ENCODE results near the gene KRT26. TPM values are rescaled to one million over a fixed set of nuclear protein-coding genes. Genes with fewer than 3 reads are reported as not detected.
"Not testable (repeated sequence)": the region's sequence is repeated elsewhere in the genome, so short reads cannot be mapped to it uniquely, and the experiment has no call there.

KRT26 gene
- total RNA-seq, 1 donor from 2014 or later, result not detected

GRCh38 chr17:40753804-40754203 is 18.2 kb downstream of the KRT26 start:
- Mint-ChIP-seq H3K36me3 (ENCODE audit: unreplicated experiment) (no peaks in the 10 kb centered on the region), H3K4me1 (ENCODE audit: unreplicated experiment) (no peaks in the 10 kb centered on the region), H3K27ac (ENCODE audit: unreplicated experiment) (no peak overlapping the region), H3K4me3 (ENCODE audit: unreplicated experiment) (no peak overlapping the region), H3K27me3 (ENCODE audit: unreplicated experiment) (peaks cover 69% of the 10 kb centered on the region), H3K9me3 (ENCODE audit: unreplicated experiment) (peaks cover 11% of the 10 kb centered on the region)
- DNase-seq (ENCODE audit: extremely low spot score, unreplicated experiment), result no peak
- TF ChIP-seq, protein P1, sequence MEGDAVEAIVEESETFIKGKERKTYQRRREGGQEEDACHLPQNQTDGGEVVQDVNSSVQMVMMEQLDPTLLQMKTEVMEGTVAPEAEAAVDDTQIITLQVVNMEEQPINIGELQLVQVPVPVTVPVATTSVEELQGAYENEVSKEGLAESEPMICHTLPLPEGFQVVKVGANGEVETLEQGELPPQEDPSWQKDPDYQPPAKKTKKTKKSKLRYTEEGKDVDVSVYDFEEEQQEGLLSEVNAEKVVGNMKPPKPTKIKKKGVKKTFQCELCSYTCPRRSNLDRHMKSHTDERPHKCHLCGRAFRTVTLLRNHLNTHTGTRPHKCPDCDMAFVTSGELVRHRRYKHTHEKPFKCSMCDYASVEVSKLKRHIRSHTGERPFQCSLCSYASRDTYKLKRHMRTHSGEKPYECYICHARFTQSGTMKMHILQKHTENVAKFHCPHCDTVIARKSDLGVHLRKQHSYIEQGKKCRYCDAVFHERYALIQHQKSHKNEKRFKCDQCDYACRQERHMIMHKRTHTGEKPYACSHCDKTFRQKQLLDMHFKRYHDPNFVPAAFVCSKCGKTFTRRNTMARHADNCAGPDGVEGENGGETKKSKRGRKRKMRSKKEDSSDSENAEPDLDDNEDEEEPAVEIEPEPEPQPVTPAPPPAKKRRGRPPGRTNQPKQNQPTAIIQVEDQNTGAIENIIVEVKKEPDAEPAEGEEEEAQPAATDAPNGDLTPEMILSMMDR (IDR thresholded peaks at IDR 0.05), result no peak

- DNase-seq (ENCODE audit: extremely low spot score, unreplicated experiment), result no peak
- no peak overlapping the region for H3K4me3 Mint-ChIP-seq (ENCODE audit: unreplicated experiment)
- no peaks in the 10 kb centered on the region for H3K36me3 Mint-ChIP-seq (ENCODE audit: unreplicated experiment)
- TF ChIP-seq, protein P1 (IDR thresholded peaks at IDR 0.05), result no peak
- H3K9me3 Mint-ChIP-seq (ENCODE audit: unreplicated experiment), result no peaks in the 10 kb centered on the region
- no peaks in the 10 kb centered on the region for H3K4me1 Mint-ChIP-seq (ENCODE audit: unreplicated experiment)
- peaks cover 72% of the 10 kb centered on the region for H3K27me3 Mint-ChIP-seq (ENCODE audit: unreplicated experiment)
- no peak overlapping the region for H3K27ac Mint-ChIP-seq (ENCODE audit: unreplicated experiment)
These were observed 20.9 kb downstream of the KRT26 start for GRCh38 chr17:40751065-40751464.

DNA sequence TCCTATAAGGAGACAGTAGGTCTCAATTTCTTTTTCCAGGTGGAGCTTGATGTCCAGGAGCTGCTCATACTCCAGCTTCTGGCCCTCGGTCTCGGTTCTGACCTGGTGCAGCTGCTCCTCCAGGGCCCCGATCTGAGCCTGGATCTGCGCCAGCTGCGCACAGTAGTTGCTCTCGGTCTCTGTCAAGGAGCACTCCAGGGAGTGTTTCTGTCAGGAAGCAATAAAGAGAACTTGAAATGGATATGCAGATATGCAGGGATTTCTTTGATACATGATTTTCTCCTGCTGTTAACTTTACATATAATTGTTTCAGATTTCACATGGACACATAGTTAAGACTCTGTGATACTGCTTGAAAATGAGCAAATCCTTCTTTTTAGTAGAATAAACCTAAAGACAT is 21.6 kb downstream of the KRT26 start:
- TF ChIP-seq, protein P1 (IDR thresholded peaks at IDR 0.05), result no peak
- H3K27ac Mint-ChIP-seq (ENCODE audit: unreplicated experiment), result no peak overlapping the region
- peaks cover 70% of the 10 kb centered on the region for H3K27me3 Mint-ChIP-seq (ENCODE audit: unreplicated experiment)
- H3K36me3 Mint-ChIP-seq (ENCODE audit: unreplicated experiment), result no peaks in the 10 kb centered on the region
- H3K4me3 Mint-ChIP-seq (ENCODE audit: unreplicated experiment), result no peak overlapping the region
- H3K4me1 Mint-ChIP-seq (ENCODE audit: unreplicated experiment), result no peaks in the 10 kb centered on the region
- no peak for DNase-seq (ENCODE audit: extremely low spot score, unreplicated experiment)
- H3K9me3 Mint-ChIP-seq (ENCODE audit: unreplicated experiment), result no peaks in the 10 kb centered on the region

- DNase-seq (ENCODE audit: extremely low spot score, unreplicated experiment); H3K36me3 Mint-ChIP-seq (ENCODE audit: unreplicated experiment); H3K9me3 Mint-ChIP-seq (ENCODE audit: unreplicated experiment); H3K4me3 Mint-ChIP-seq (ENCODE audit: unreplicated experiment); H3K4me1 Mint-ChIP-seq (ENCODE audit: unreplicated experiment); H3K27ac Mint-ChIP-seq (ENCODE audit: unreplicated experiment): not testable (repeated sequence)
- peaks cover 66% of the 10 kb centered on the region for H3K27me3 Mint-ChIP-seq (ENCODE audit: unreplicated experiment)
These were observed 23.3 kb downstream of the KRT26 start for GRCh38 chr17:40748666-40749065.

DNA sequence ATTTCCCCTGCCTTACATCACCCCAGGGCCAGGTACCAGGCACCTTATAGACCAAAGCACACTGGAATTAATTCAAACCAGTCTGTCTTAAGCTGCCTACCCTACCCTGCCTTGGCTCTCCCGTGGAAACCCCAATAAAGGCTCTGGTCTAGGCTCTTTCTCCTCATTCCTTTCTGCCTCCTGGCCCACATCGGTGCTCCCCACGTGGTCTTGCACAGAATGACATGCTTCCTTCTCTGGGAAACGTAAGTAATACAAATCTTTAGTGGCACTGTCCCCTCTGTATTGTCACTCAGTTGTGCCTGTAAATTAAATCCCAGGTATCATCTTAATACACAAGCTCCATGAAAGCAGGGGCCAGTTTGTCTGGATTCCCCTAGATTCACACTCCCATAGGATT is 33.4 kb downstream of the KRT26 start:
- H3K27me3 Mint-ChIP-seq (ENCODE audit: unreplicated experiment), result peaks cover 59% of the 10 kb centered on the region
- peaks cover 8% of the 10 kb centered on the region for H3K9me3 Mint-ChIP-seq (ENCODE audit: unreplicated experiment)
- H3K4me3 Mint-ChIP-seq (ENCODE audit: unreplicated experiment), result no peak overlapping the region
- H3K36me3 Mint-ChIP-seq (ENCODE audit: unreplicated experiment), result no peaks in the 10 kb centered on the region
- H3K4me1 Mint-ChIP-seq (ENCODE audit: unreplicated experiment), result no peaks in the 10 kb centered on the region
- TF ChIP-seq, protein P1 (IDR thresholded peaks at IDR 0.05), result no peak
- H3K27ac Mint-ChIP-seq (ENCODE audit: unreplicated experiment), result no peak overlapping the region
- no peak for DNase-seq (ENCODE audit: extremely low spot score, unreplicated experiment)

GRCh38 chr17:40735016-40735415 is 37.0 kb downstream of the KRT26 start:
- TF ChIP-seq, protein P1 (IDR thresholded peaks at IDR 0.05), result no peak
- H3K9me3 Mint-ChIP-seq (ENCODE audit: unreplicated experiment), result no peaks in the 10 kb centered on the region
- no peak for DNase-seq (ENCODE audit: extremely low spot score, unreplicated experiment)
- no peaks in the 10 kb centered on the region for H3K36me3 Mint-ChIP-seq (ENCODE audit: unreplicated experiment)
- H3K4me3 Mint-ChIP-seq (ENCODE audit: unreplicated experiment), result no peak overlapping the region
- H3K27ac Mint-ChIP-seq (ENCODE audit: unreplicated experiment), result no peak overlapping the region
- H3K27me3 Mint-ChIP-seq (ENCODE audit: unreplicated experiment), result peaks cover 70% of the 10 kb centered on the region
- no peaks in the 10 kb centered on the region for H3K4me1 Mint-ChIP-seq (ENCODE audit: unreplicated experiment)
